Prostate gland (tissue), 2 donors: ENCODE measurements around the gene COG5.

ENCODE experiments used
- POLR2A ChIP-seq: fragments of 450-650 bp; IDR thresholded peaks from one replicate; pipeline ENCODE4 v1.6.1; 2016; ENCODE audit warnings: antibody characterized with exemption, mild to moderate bottlenecking
- POLR2AphosphoS5 ChIP-seq: sonication (generic); formaldehyde crosslinking; IDR thresholded peaks from one replicate; pipeline ENCODE4 v1.6.1; 2017; ENCODE audit warnings: antibody characterized with exemption
- TF ChIP-seq, protein P1 (sequence below), 4 experiments: fragments of 200-600 bp in 2 of 4; fragments of 450-650 bp in 2 of 4; sonication (generic) in 2 of 4; IDR thresholded peaks; 1 replicate in 3 of 4; 2 replicates in 1 of 4; pipeline ENCODE4 v1.5.1; 2016 to 2019; ENCODE audit warnings: antibody characterized with exemption in 4 of 4, mild to moderate bottlenecking in 2 of 4, moderate library complexity in 2 of 4

DNA sequence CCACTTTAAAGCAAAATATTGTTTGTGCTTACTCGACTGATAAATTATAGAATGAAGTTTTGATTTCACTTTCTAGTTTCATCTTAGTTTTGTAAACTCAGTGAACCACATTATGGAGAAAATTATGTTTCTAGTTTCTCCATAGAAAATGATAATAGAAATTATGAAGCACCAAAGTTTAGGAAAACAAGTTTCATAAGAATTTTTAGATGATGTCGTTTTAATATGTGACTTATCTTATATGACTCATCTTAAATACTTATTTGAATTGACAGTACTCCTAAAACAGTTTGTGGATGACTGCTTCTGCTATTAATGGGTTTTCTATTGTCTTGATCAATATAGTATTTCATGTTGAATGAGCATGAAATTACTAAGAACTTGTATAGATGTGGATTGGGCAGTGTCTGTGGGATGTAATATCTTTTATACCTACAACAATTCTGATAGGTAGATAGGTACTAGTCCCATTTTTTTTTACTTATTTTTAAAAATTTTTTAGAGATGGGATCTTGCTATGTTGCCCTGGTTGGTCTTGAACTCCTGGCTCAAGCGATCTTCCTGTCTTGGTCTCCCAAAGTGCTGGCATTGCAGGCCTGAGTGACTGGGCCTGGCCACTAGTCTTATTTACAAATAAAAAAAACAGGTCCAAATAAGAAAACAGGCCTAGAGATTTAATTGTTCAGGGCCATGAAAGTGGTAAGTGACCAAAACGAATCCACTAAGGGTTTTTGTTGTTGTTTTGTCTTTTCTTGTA, 391.3 kb downstream of the COG5 start:
- TF ChIP-seq POLR2A (no peak), POLR2AphosphoS5 (no peak)
- TF ChIP-seq, protein P1, sequence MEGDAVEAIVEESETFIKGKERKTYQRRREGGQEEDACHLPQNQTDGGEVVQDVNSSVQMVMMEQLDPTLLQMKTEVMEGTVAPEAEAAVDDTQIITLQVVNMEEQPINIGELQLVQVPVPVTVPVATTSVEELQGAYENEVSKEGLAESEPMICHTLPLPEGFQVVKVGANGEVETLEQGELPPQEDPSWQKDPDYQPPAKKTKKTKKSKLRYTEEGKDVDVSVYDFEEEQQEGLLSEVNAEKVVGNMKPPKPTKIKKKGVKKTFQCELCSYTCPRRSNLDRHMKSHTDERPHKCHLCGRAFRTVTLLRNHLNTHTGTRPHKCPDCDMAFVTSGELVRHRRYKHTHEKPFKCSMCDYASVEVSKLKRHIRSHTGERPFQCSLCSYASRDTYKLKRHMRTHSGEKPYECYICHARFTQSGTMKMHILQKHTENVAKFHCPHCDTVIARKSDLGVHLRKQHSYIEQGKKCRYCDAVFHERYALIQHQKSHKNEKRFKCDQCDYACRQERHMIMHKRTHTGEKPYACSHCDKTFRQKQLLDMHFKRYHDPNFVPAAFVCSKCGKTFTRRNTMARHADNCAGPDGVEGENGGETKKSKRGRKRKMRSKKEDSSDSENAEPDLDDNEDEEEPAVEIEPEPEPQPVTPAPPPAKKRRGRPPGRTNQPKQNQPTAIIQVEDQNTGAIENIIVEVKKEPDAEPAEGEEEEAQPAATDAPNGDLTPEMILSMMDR (IDR thresholded peaks at IDR 0.05): no peak
